Effector CD8-positive, alpha-beta T cell (primary cell): ENCODE data around the gene KLC3.

Source experiments
- DNase-seq: peaks from one replicate; lab custom pipeline; 2025; lab: John Stamatoyannopoulos, UW

KLC3 gene

GRCh38 chr19:45370410-45371204, 30.1 kb downstream of the KLC3 start, which contains the start of gene ERCC2:
ERCC2 (minus strand) TSS chr19:45370573; CDS start chr19:45370540, 33 bp downstream.
- peak; percentile 99 for DNase-seq

- no peak for DNase-seq
These were observed 35.6 kb downstream of the KLC3 start for GRCh38 chr19:45376045-45376724.

GRCh38 chr19:45380107-45380506, 39.6 kb downstream of the KLC3 start:
- no peak for DNase-seq

- no peak for DNase-seq
These were observed 41.9 kb downstream of the KLC3 start for GRCh38 chr19:45382426-45382825.

- DNase-seq, result no peak
These were observed 45.1 kb downstream of the KLC3 start for GRCh38 chr19:45385392-45386221.

- no peak for DNase-seq
These were observed 50.8 kb downstream of the KLC3 start for GRCh38 chr19:45391346-45391745.

GRCh38 chr19:45391871-45392665, 51.5 kb downstream of the KLC3 start:
- DNase-seq, result no peak

- DNase-seq, result no peak
These were observed 55.5 kb downstream of the KLC3 start for GRCh38 chr19:45395821-45396617.

GRCh38 chr19:45400192-45400591, 59.6 kb downstream of the KLC3 start:
- no peak for DNase-seq
